ENCODE data around the gene EVL. TPM values are rescaled to one million over a fixed set of nuclear protein-coding genes. Genes with fewer than 3 reads are reported as not detected.
A peak's percentile ranks its signal among the peaks of the same experiment; 100 is the strongest.

Gene EVL
- total RNA-seq, 1 donor: 16.6 TPM

- H3K79me2 ChIP-seq (ENCODE audit: insufficient read depth, low read length): no peaks in the 10 kb centered on the region
- no peak overlapping the region for H2AFZ ChIP-seq (ENCODE audit: low read length)
- H4K20me1 ChIP-seq (ENCODE audit: insufficient read depth, low read length): no peaks in the 10 kb centered on the region
- H3K36me3 ChIP-seq (ENCODE audit: insufficient read depth, low read length): no peaks in the 10 kb centered on the region
- H3K27me3 ChIP-seq (ENCODE audit: insufficient read depth, low read length): peaks cover 2% of the 10 kb centered on the region
- H3K4me3 ChIP-seq (ENCODE audit: insufficient read depth, low read length): no peak overlapping the region
- no peak for DNase-seq (ENCODE audit: insufficient read length, low spot score, missing footprints)
- no peak overlapping the region for H3K4me2 ChIP-seq (ENCODE audit: insufficient read depth, low read length)
- H3K4me1 ChIP-seq (ENCODE audit: insufficient read depth, low read length): no peaks in the 10 kb centered on the region
- TF ChIP-seq CTCF (IDR thresholded peaks at IDR 0.05; ENCODE audit: extremely low read depth, low read depth, low read length): no peak
- peaks cover 6% of the 10 kb centered on the region for H3K9me3 ChIP-seq (ENCODE audit: low read depth, low read length)
- H3K27ac ChIP-seq (ENCODE audit: low read depth, low read length): no peak overlapping the region
These were observed 85.8 kb downstream of the EVL start for GRCh38 chr14:100150932-100151587.

DNA sequence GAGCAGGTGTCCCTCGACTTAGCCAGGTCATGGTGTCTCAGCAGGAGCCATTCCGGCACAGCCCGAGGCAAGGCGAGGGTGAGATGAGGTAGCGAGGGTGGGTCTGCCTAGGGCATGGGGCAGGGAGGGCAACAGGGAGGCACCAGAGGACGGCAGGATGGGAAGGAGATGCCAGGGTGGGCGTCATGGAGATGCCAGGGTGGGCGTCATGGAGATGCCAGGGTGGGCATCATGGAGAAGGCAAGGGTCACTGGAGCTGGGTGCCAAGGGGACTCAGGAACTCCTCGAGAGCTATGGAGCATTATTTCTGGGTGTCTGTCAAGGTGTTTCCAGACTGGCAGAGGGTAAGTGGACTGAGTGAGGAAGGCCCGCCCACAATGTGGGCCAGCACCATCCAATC is 86.9 kb downstream of the EVL start:
- Histone ChIP-seq H3K36me3 (ENCODE audit: insufficient read depth, low read length) (no peaks in the 10 kb centered on the region), H3K27ac (ENCODE audit: low read depth, low read length) (no peak overlapping the region), H3K27me3 (ENCODE audit: insufficient read depth, low read length) (peaks cover 2% of the 10 kb centered on the region), H3K4me3 (ENCODE audit: insufficient read depth, low read length) (no peak overlapping the region), H3K4me2 (ENCODE audit: insufficient read depth, low read length) (no peak overlapping the region), H3K79me2 (ENCODE audit: insufficient read depth, low read length) (no peaks in the 10 kb centered on the region), H4K20me1 (ENCODE audit: insufficient read depth, low read length) (no peaks in the 10 kb centered on the region), H3K4me1 (ENCODE audit: insufficient read depth, low read length) (no peaks in the 10 kb centered on the region), H3K9me3 (ENCODE audit: low read depth, low read length) (peaks cover 6% of the 10 kb centered on the region), H2AFZ (ENCODE audit: low read length) (no peak overlapping the region)
- DNase-seq (ENCODE audit: insufficient read length, low spot score, missing footprints): no peak
- no peak for TF ChIP-seq CTCF (IDR thresholded peaks at IDR 0.05; ENCODE audit: extremely low read depth, low read depth, low read length)

GRCh38 chr14:100153560-100153959 is 88.3 kb downstream of the EVL start:
- no peak overlapping the region for H3K4me2 ChIP-seq (ENCODE audit: insufficient read depth, low read length)
- TF ChIP-seq CTCF (IDR thresholded peaks at IDR 0.05; ENCODE audit: extremely low read depth, low read depth, low read length): no peak
- no peaks in the 10 kb centered on the region for H3K36me3 ChIP-seq (ENCODE audit: insufficient read depth, low read length)
- H4K20me1 ChIP-seq (ENCODE audit: insufficient read depth, low read length): no peaks in the 10 kb centered on the region
- peaks cover 4% of the 10 kb centered on the region for H3K27me3 ChIP-seq (ENCODE audit: insufficient read depth, low read length)
- no peaks in the 10 kb centered on the region for H3K4me1 ChIP-seq (ENCODE audit: insufficient read depth, low read length)
- peaks cover 6% of the 10 kb centered on the region for H3K9me3 ChIP-seq (ENCODE audit: low read depth, low read length)
- no peak overlapping the region for H2AFZ ChIP-seq (ENCODE audit: low read length)
- no peak for DNase-seq (ENCODE audit: insufficient read length, low spot score, missing footprints)
- H3K4me3 ChIP-seq (ENCODE audit: insufficient read depth, low read length): no peak overlapping the region
- no peak overlapping the region for H3K27ac ChIP-seq (ENCODE audit: low read depth, low read length)
- H3K79me2 ChIP-seq (ENCODE audit: insufficient read depth, low read length): no peaks in the 10 kb centered on the region

DNA sequence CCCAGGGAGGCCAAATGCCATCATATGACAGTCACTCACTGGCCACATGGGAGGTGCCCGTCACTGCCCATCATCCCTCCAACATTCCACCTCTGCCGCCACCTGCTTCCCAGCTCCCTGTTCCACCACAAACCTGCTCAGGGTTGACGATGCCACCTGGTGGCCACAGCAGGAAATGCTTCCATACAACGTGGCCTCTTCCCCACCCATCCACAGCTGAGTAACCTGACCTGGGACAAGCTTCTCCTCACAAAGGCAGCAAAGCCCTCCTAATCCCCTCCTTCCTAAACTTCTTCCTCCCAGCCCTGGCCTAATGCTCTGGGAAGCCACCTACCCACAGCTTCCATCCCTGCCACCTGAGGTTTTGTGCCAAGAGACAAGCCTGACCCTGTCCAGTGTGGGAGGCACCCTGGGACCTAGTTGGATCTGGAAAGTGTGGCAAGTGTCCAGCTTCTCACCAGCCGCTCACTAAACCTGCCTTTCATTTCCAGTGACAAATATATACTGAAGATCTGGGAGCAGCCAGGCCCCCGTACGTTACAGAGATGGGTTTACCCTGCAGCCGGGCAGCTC is 89.9 kb downstream of the EVL start:
- Histone ChIP-seq H3K27ac (ENCODE audit: low read depth, low read length) (no peak overlapping the region), H4K20me1 (ENCODE audit: insufficient read depth, low read length) (no peaks in the 10 kb centered on the region), H3K27me3 (ENCODE audit: insufficient read depth, low read length) (peaks cover 18% of the 10 kb centered on the region), H3K4me3 (ENCODE audit: insufficient read depth, low read length) (no peak overlapping the region), H3K36me3 (ENCODE audit: insufficient read depth, low read length) (no peaks in the 10 kb centered on the region), H2AFZ (ENCODE audit: low read length) (peak overlapping the region; percentile 57), H3K4me2 (ENCODE audit: insufficient read depth, low read length) (no peak overlapping the region), H3K4me1 (ENCODE audit: insufficient read depth, low read length) (no peaks in the 10 kb centered on the region), H3K9me3 (ENCODE audit: low read depth, low read length) (peaks cover 8% of the 10 kb centered on the region), H3K79me2 (ENCODE audit: insufficient read depth, low read length) (no peaks in the 10 kb centered on the region)
- peak; percentile 57 for TF ChIP-seq CTCF (IDR thresholded peaks at IDR 0.05; ENCODE audit: extremely low read depth, low read depth, low read length)
- DNase-seq (ENCODE audit: insufficient read length, low spot score, missing footprints): no peak

All from osteoblast (primary cell).